ENCODE results near the gene DRD4. TPM values are rescaled to one million over a fixed set of nuclear protein-coding genes. Genes with fewer than 3 reads are reported as not detected.

Gene DRD4
- total RNA-seq, 1 donor from 2014 or later = 2.1 TPM

DNA sequence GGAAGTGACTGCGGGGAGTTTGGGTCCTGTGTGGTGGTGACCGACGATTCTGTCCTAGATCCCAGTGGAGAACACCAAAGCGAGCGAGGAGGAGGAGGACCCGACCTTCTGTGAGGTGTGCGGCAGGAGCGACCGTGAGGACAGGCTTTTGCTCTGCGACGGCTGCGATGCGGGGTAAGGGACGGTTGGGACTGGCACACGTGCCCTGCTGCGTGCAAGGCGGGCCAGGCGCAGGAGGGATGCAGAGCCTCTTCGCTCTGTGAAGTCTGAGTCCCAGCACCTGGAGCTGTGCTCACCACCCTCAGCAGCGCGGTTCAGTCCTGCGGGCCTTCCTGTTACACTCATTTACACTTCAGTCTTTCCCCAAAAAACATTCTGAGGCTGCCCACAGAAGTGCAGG is 44.6 kb upstream of the DRD4 start:
- H3K4me1 Mint-ChIP-seq = no peaks in the 10 kb centered on the region
- no peak overlapping the region for H3K27ac Mint-ChIP-seq
- no peak for DNase-seq (ENCODE audit: low spot score in 2 of 2, unreplicated experiment in 2 of 2)
- H3K27me3 Mint-ChIP-seq (ENCODE audit: low read depth) = no peaks in the 10 kb centered on the region
- H3K9me3 Mint-ChIP-seq = no peaks in the 10 kb centered on the region
- peaks cover 43% of the 10 kb centered on the region for H3K36me3 Mint-ChIP-seq
- no peak overlapping the region for H3K4me3 Mint-ChIP-seq
- TF ChIP-seq, protein P1, sequence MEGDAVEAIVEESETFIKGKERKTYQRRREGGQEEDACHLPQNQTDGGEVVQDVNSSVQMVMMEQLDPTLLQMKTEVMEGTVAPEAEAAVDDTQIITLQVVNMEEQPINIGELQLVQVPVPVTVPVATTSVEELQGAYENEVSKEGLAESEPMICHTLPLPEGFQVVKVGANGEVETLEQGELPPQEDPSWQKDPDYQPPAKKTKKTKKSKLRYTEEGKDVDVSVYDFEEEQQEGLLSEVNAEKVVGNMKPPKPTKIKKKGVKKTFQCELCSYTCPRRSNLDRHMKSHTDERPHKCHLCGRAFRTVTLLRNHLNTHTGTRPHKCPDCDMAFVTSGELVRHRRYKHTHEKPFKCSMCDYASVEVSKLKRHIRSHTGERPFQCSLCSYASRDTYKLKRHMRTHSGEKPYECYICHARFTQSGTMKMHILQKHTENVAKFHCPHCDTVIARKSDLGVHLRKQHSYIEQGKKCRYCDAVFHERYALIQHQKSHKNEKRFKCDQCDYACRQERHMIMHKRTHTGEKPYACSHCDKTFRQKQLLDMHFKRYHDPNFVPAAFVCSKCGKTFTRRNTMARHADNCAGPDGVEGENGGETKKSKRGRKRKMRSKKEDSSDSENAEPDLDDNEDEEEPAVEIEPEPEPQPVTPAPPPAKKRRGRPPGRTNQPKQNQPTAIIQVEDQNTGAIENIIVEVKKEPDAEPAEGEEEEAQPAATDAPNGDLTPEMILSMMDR (IDR thresholded peaks at IDR 0.05; ENCODE audit: unreplicated experiment) = no peak

DNA sequence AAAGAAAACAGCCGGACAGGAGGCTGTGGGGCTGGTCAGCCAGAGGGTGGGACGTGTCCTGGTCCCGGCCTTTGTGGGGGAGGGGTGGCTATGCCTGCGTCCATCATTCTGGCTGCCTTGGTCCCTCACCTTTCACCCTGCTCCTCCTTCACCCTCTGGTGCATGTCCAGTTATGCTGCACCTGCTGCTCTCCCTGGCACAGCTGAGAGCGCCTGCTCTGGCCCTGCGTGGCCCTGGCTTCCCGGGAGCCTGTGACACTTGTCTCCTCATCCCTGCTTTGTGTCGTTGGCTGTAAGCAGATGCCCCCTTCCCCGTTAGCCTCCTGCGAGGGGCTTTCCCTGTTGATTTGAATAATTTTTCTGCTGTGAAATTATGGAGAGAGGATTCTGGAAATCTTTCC is 44.2 kb upstream of the DRD4 start:
- Mint-ChIP-seq H3K4me3 (no peak overlapping the region), H3K27ac (no peak overlapping the region), H3K4me1 (no peaks in the 10 kb centered on the region), H3K9me3 (no peaks in the 10 kb centered on the region), H3K36me3 (peaks cover 41% of the 10 kb centered on the region), H3K27me3 (ENCODE audit: low read depth) (no peaks in the 10 kb centered on the region)
- TF ChIP-seq, protein P1 (IDR thresholded peaks at IDR 0.05; ENCODE audit: unreplicated experiment) = no peak
- no peak for DNase-seq (ENCODE audit: low spot score in 2 of 2, unreplicated experiment in 2 of 2)

DNA sequence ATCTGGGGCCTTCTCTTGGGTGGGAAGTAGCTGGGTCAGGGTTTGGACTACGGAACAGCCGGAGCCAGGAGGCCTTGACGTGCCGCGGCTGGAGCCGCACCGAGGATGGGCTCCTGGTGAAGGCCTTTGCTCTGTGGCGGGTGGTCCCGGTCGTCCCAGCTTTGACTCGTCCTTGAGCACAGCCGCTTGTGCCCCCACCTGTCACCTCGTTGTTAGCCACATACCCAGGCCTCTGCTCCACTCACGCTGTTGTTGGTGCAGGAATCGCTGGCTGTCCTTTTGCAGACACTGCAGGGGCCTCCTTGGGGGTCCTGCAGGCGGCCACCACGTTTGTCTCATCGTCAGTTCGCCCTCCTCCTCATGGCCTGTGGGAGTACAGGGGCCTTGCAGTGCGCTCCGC is 43.7 kb upstream of the DRD4 start:
- no peak overlapping the region for H3K4me3 Mint-ChIP-seq
- H3K27me3 Mint-ChIP-seq (ENCODE audit: low read depth) = no peaks in the 10 kb centered on the region
- DNase-seq (ENCODE audit: low spot score in 2 of 2, unreplicated experiment in 2 of 2) = no peak

DNA sequence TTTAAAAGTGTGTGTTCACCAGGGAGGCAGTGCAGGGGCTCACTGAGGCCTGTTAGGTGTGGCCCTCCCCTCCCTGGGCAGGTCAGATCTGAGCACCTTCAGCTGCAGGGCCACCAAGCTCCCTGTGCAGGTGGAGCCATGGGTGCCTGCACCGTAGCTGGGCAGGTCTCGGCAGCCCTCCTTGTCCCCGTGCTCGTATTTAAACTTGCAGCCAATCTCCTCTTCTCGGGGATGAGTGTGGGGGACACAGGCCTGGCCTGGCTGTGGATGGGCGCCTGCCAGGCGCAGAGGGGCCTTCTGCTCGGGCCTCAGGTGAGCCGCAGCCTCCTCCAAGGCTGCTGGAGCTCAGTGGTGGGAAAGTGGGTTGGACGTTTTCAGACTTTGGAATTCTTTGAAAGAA is 41.7 kb upstream of the DRD4 start:
- no peaks in the 10 kb centered on the region for H3K4me1 Mint-ChIP-seq
- no peak for DNase-seq (ENCODE audit: low spot score in 2 of 2, unreplicated experiment in 2 of 2)
- H3K27ac Mint-ChIP-seq = no peak overlapping the region
- no peaks in the 10 kb centered on the region for H3K27me3 Mint-ChIP-seq (ENCODE audit: low read depth)
- TF ChIP-seq, protein P1 (IDR thresholded peaks at IDR 0.05; ENCODE audit: unreplicated experiment) = no peak
- H3K4me3 Mint-ChIP-seq = no peak overlapping the region
- H3K9me3 Mint-ChIP-seq = no peaks in the 10 kb centered on the region
- peaks cover 39% of the 10 kb centered on the region for H3K36me3 Mint-ChIP-seq

More for the DNA sequence above, 43.7 kb upstream of the DRD4 start:
- H3K36me3 Mint-ChIP-seq = peaks cover 41% of the 10 kb centered on the region
- H3K9me3 Mint-ChIP-seq = no peaks in the 10 kb centered on the region
- no peaks in the 10 kb centered on the region for H3K4me1 Mint-ChIP-seq
- TF ChIP-seq, protein P1 (IDR thresholded peaks at IDR 0.05; ENCODE audit: unreplicated experiment) = no peak
- no peak overlapping the region for H3K27ac Mint-ChIP-seq

DNA sequence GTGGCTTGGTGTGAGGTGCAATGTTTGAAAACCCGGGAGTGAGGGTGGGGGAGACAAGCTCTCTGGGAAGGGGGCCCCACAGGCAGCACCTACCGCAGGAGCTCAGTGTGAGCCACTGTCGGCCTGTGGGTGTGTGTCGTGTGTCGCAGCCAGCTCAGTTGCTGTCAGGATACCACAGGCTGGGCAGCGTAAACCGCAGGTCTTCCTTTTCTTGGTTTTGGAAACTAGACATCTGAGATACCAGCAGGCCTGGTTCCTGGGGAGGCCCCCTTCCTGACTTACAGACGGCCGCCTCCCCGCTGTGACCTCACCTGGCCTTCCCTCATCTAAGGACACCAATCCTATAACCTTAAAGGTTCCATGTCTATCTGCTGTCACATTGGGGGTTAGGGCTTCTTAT is 40.7 kb upstream of the DRD4 start:
- Mint-ChIP-seq H3K36me3 (peaks cover 36% of the 10 kb centered on the region), H3K27ac (no peak overlapping the region), H3K27me3 (ENCODE audit: low read depth) (no peaks in the 10 kb centered on the region)

More for the DNA sequence above, 40.7 kb upstream of the DRD4 start:
- TF ChIP-seq, protein P1 (IDR thresholded peaks at IDR 0.05; ENCODE audit: unreplicated experiment) = no peak
- Mint-ChIP-seq H3K9me3 (no peaks in the 10 kb centered on the region), H3K4me3 (no peak overlapping the region), H3K4me1 (no peaks in the 10 kb centered on the region)
- DNase-seq (ENCODE audit: low spot score in 2 of 2, unreplicated experiment in 2 of 2) = no peak

All from mesothelial cell of epicardium (in vitro differentiated cells).